Endothelial cell of umbilical vein (primary cell): Measurements from ENCODE around the gene ZSWIM7. TPM values are rescaled to one million over a fixed set of nuclear protein-coding genes. Genes with fewer than 3 reads are reported as not detected.

Experiments used
- BruUV-seq: library from RNA; stranded (reverse); fragments of 400-500 nt; replicated peaks from 2 replicates; lab custom pipeline; 2021; lab: Mats Ljungman, UMichigan
- CTCF ChIA-PET: fragments of 300-600, 350-600 bp; sonication (Branson Sonifier 250); formaldehyde crosslinking; loops from one replicate; lab custom pipeline; 2021; ENCODE audit warnings: antibody characterized with exemption, inconsistent platforms; lab: Charles Lee
- POLR2A ChIA-PET: fragments of 300-600, 350-600 bp; sonication (Branson Sonifier 250); formaldehyde crosslinking; loops from one replicate; lab custom pipeline; 2021; ENCODE audit warnings: antibody characterized with exemption, inconsistent platforms; lab: Charles Lee
- DNase-seq: peaks from one replicate; pipeline ENCODE4 v3.0.0-alpha.2; 2011; ENCODE audit warnings: low read depth, low spot score
- FAIRE-seq: peaks from 2 replicates; lab custom pipeline; 2011; peaks lifted over from hg19 to GRCh38; lab: Jason Lieb, UNC
- H2AFZ ChIP-seq: 2 replicates; pipeline ENCODE4 v1.6.0; 2012; ENCODE audit warnings: low read depth, low read length, control low read depth, inconsistent platforms
- H3K27ac ChIP-seq: 2 replicates; pipeline ENCODE4 v1.5.1; 2011; ENCODE audit warnings: low read depth, mild to moderate bottlenecking, control low read depth, low read length, moderate library complexity; ENCODE audit not compliant: insufficient read depth
- H3K27me3 ChIP-seq, 2 experiments: 2 replicates each; pipeline versions ENCODE4 v1.6.0 to v1.6.1; 2011; ENCODE audit warnings: low read length in 2 of 2, mixed read lengths in 1 of 2; ENCODE audit not compliant: control insufficient read depth in 2 of 2, insufficient read depth in 2 of 2
- H3K36me3 ChIP-seq, 2 experiments: 2 replicates in 1 of 2; 3 replicates in 1 of 2; pipeline ENCODE4 v1.5.1; 2011; ENCODE audit warnings: low read length in 2 of 2, mild to moderate bottlenecking in 1 of 2, moderate library complexity in 1 of 2; ENCODE audit not compliant: control insufficient read depth in 2 of 2, insufficient read depth in 2 of 2; ENCODE audit errors: extremely low read depth in 1 of 2
- H3K4me1 ChIP-seq: 3 replicates; pipeline ENCODE4 v1.5.1; 2011; ENCODE audit warnings: mild to moderate bottlenecking, low read length; ENCODE audit not compliant: control insufficient read depth, insufficient read depth; ENCODE audit errors: extremely low read depth
- H3K4me2 ChIP-seq: 2 replicates; pipeline ENCODE4 v1.6.1; 2011; ENCODE audit warnings: low read length, control low read depth, mixed read lengths; ENCODE audit not compliant: insufficient read depth
- H3K4me3 ChIP-seq, 3 experiments: fragments of 200-600 bp in 1 of 3; sonication (generic), shearing (Covaris generic) in 1 of 3; replicated peaks in 1 of 3; 2 replicates each; pipeline ENCODE4 v1.5.1; 2011 to 2016; ENCODE audit warnings: control low read depth in 3 of 3, low read length in 3 of 3, mild to moderate bottlenecking in 2 of 3, inconsistent platforms in 1 of 3, low read depth in 1 of 3, moderate library complexity in 1 of 3; ENCODE audit not compliant: insufficient read depth in 1 of 3
- H3K79me2 ChIP-seq: 2 replicates; pipeline ENCODE4 v1.6.0; 2012; ENCODE audit warnings: low read length, inconsistent platforms; ENCODE audit not compliant: control insufficient read depth, insufficient read depth
- H3K9ac ChIP-seq: replicated peaks from 2 replicates; pipeline ENCODE3; 2011; ENCODE audit warnings: low read length, control low read depth; ENCODE audit not compliant: insufficient read depth; ENCODE audit errors: extremely low read depth
- H3K9me1 ChIP-seq: replicated peaks from 3 replicates; pipeline ENCODE4 v1.6.0; 2011; ENCODE audit warnings: mild to moderate bottlenecking, low read length; ENCODE audit not compliant: control insufficient read depth, insufficient read depth; ENCODE audit errors: extremely low read depth
- H3K9me3 ChIP-seq: replicated peaks from 2 replicates; pipeline ENCODE4 v1.5.1; 2012; ENCODE audit warnings: low read length, inconsistent platforms; ENCODE audit not compliant: control insufficient read depth, insufficient read depth
- H4K20me1 ChIP-seq: replicated peaks from 2 replicates; pipeline ENCODE3; 2011; ENCODE audit warnings: mild to moderate bottlenecking, low read length; ENCODE audit not compliant: control insufficient read depth, insufficient read depth; ENCODE audit errors: extremely low read depth
- CTCF ChIP-seq, 2 donors: IDR thresholded peaks; 1 replicate in 1 of 2; 2 replicates in 1 of 2; pipeline ENCODE4 v1.5.1; 2011; ENCODE audit warnings: low read length in 2 of 2, mild to moderate bottlenecking in 2 of 2, moderate library complexity in 2 of 2, control low read depth in 1 of 2, inconsistent platforms in 1 of 2, low read depth in 1 of 2; ENCODE audit not compliant: insufficient read depth in 1 of 2; ENCODE audit errors: extremely low read depth in 1 of 2
- EZH2 ChIP-seq: IDR thresholded peaks from 2 replicates; pipeline ENCODE4 v1.6.1; 2012; ENCODE audit warnings: borderline replicate concordance, low read depth, mild to moderate bottlenecking, moderate library complexity, low read length, inconsistent platforms; ENCODE audit not compliant: severe bottlenecking
- FOS ChIP-seq: IDR thresholded peaks from 2 replicates; pipeline ENCODE4 v1.6.1; 2011; ENCODE audit warnings: mild to moderate bottlenecking, low read length, moderate library complexity, borderline replicate concordance; ENCODE audit not compliant: insufficient read depth
- GATA2 ChIP-seq: IDR thresholded peaks from 2 replicates; pipeline ENCODE4 v1.7.0; 2011; ENCODE audit warnings: low read depth, mild to moderate bottlenecking, moderate library complexity, mixed read lengths, low read length; ENCODE audit not compliant: insufficient read length, insufficient read depth
- JUN ChIP-seq: IDR thresholded peaks from 2 replicates; pipeline ENCODE4 v1.6.1; 2011; ENCODE audit warnings: borderline replicate concordance, low read depth; ENCODE audit not compliant: insufficient read length, insufficient read depth
- MAX ChIP-seq: IDR thresholded peaks from 2 replicates; pipeline ENCODE4 v1.6.1; 2011; ENCODE audit not compliant: insufficient read depth, insufficient read length
- MYC ChIP-seq: IDR thresholded peaks from one replicate; pipeline ENCODE4 v1.6.1; 2011; ENCODE audit warnings: mild to moderate bottlenecking, low read depth, low read length
- POLR2A ChIP-seq: IDR thresholded peaks from 2 replicates; pipeline ENCODE4 v1.6.1; 2012; ENCODE audit warnings: low read depth, mild to moderate bottlenecking, control low read depth, low read length
- POLR2AphosphoS5 ChIP-seq: IDR thresholded peaks from 2 replicates; pipeline ENCODE4 v1.6.1; 2012; ENCODE audit warnings: low read depth, mild to moderate bottlenecking, control low read depth, low read length, moderate library complexity; ENCODE audit not compliant: insufficient read depth
- dilution Hi-C: fragments of 300-500 bp; cut with MboI; formaldehyde crosslinking; loops from one replicate; pipeline ENCODE4 v1.15.0; 2019; ENCODE audit warnings: low sequenced_read_pairs; ENCODE audit not compliant: extremely low pct_ligation_motif_present
- intact Hi-C: fragments of 100-400 bp; cut with micrococcal nuclease; formaldehyde crosslinking; loops from one replicate; pipeline ENCODE4 v1.10.0; 2022
- polyA plus RNA-seq, 4 experiments: library from polyadenylated mRNA; depleted of rRNA in 3 of 4; stranded (reverse) in 3 of 4; unstranded in 1 of 4; fragments of >200 nt; gene quantifications; 2 replicates each; pipeline versions ENCODE4 v1.2.1 to v1.2.3, GENCODE V29; 2011 to 2012; ENCODE audit warnings: missing spikeins in 1 of 4
- total RNA-seq: library from RNA; stranded (reverse); gene quantifications from 2 replicates; pipeline ENCODE4 v1.2.3, GENCODE V29; 2021

Gene ZSWIM7
- total and polyA plus RNA-seq, 2 donors (not counting 3 experiments of a cell fraction or from before 2014, with no cell fraction given): 18.0 to 33.8 TPM

- no peaks in the 10 kb centered on the region for H3K9me3 ChIP-seq
- dilution Hi-C loops: no loop called here
- H3K9me1 ChIP-seq: no peaks in the 10 kb centered on the region
- peaks cover 0 to 20% of the 10 kb centered on the region in 2 experiments for H3K36me3 ChIP-seq
- H4K20me1 ChIP-seq: no peaks in the 10 kb centered on the region
- H3K9ac ChIP-seq: peak overlapping the region; percentile 43
- peak; percentile 80 for FAIRE-seq
- TF ChIP-seq JUN (peak; percentile 90), POLR2AphosphoS5 (peak; percentile 35), MAX (no peak), EZH2 (no peak), CTCF (IDR thresholded peaks at IDR 0.05; ENCODE audit: extremely low read depth in 1 of 2, insufficient read depth in 1 of 2, low read depth in 1 of 2, low read length in 2 of 2) (peak; percentile 53 to 54), MYC (no peak), POLR2A (peak; percentile 3), FOS (peak; percentile 81), GATA2 (no peak)
- CTCF ChIA-PET: interaction anchor here (1.1 to 2.2 kb wide), 5 partner anchors 10 to 69 kb away, joined by 5 to 11 read pairs (median 7); partner anchors contain the start of genes ADORA2B, TTC19 and ZSWIM7
- H3K4me1 ChIP-seq: peaks cover 34% of the 10 kb centered on the region
- H2AFZ ChIP-seq: no peak overlapping the region
- H3K27ac ChIP-seq: peak overlapping the region; percentile 84
- H3K4me2 ChIP-seq: peak overlapping the region; percentile 83
- intact Hi-C loops: no loop called here
- peak; percentile 95 for DNase-seq
- BruUV-seq: no TSS peak
- H3K27me3 ChIP-seq: no peaks in the 10 kb centered on the region
- POLR2A ChIA-PET: interaction anchor here (0.5 to 1.8 kb wide), 5 partner anchors 12 to 367 kb away, joined by 3 to 5 read pairs (median 3); partner anchors contain the start of genes TTC19, UBB and ZSWIM7
- H3K4me3 ChIP-seq: no peak overlapping the region
- H3K79me2 ChIP-seq: peaks cover 46% of the 10 kb centered on the region
These were observed 14.5 kb upstream of the ZSWIM7 start for GRCh38 chr17:16013943-16014407.
